Right atrium auricular region (tissue), 2 donors: ENCODE measurements around the gene MAN2A1. TPM values are rescaled to one million over a fixed set of nuclear protein-coding genes. Genes with fewer than 3 reads are reported as not detected.

Source experiments
- DNase-seq: peaks from one replicate; pipeline ENCODE4 v3.0.0-alpha.2; 2019; ENCODE audit warnings: low spot score
- H3K27ac ChIP-seq, 2 donors: fragments of 200-600 bp; sonication (generic); 1 replicate in 1 of 2; 2 replicates in 1 of 2; pipeline ENCODE4 v1.5.1; 2016 to 2019
- H3K27me3 ChIP-seq, 2 donors: fragments of 200-600 bp; sonication (generic); one replicate each; pipeline versions ENCODE4 v1.5.1 to v1.6.0; 2017 to 2019
- H3K36me3 ChIP-seq: fragments of 200-600 bp; sonication (generic); one replicate; pipeline ENCODE4 v1.5.1; 2016
- H3K4me1 ChIP-seq, 2 donors: fragments of 200-600 bp; sonication (generic); one replicate each; pipeline versions ENCODE4 v1.5.1 to v1.6.0; 2017 to 2019
- H3K4me3 ChIP-seq, 2 donors: fragments of 200-600 bp; sonication (generic); 1 replicate in 1 of 2; 2 replicates in 1 of 2; pipeline ENCODE4 v1.5.1; 2017 to 2019; ENCODE audit warnings: mild to moderate bottlenecking in 1 of 2, moderate library complexity in 1 of 2
- H3K9me3 ChIP-seq, 2 donors: fragments of 200-600 bp; sonication (generic); one replicate each; pipeline ENCODE4 v1.5.1; 2019
- CTCF ChIP-seq, 2 donors: fragments of 200-600 bp; sonication (generic); IDR thresholded peaks; one replicate each; pipeline ENCODE4 v1.5.1; 2019; ENCODE audit warnings: antibody characterized with exemption in 2 of 2
- total RNA-seq, 2 donors: library from RNA; depleted of rRNA; stranded (reverse); fragments of >200 nt; gene quantifications; one replicate each; pipeline ENCODE4 v1.1.0, GENCODE V29; 2016

The MAN2A1 gene
- total RNA-seq, 2 donors from 2014 or later: 10.0 to 10.4 TPM

GRCh38 chr5:109849478-109850088, 159.9 kb downstream of the MAN2A1 start:
- DNase-seq: no peak
- TF ChIP-seq CTCF (IDR thresholded peaks at IDR 0.05): no peak
- no peak overlapping the region for H3K4me3 ChIP-seq
- H3K36me3 ChIP-seq: peaks cover 18% of the 10 kb centered on the region
- H3K9me3 ChIP-seq: peaks cover 0 to 7% of the 10 kb centered on the region in 2 donors
- no peaks in the 10 kb centered on the region for H3K4me1 ChIP-seq
- no peak overlapping the region for H3K27ac ChIP-seq
- no peaks in the 10 kb centered on the region for H3K27me3 ChIP-seq

DNA sequence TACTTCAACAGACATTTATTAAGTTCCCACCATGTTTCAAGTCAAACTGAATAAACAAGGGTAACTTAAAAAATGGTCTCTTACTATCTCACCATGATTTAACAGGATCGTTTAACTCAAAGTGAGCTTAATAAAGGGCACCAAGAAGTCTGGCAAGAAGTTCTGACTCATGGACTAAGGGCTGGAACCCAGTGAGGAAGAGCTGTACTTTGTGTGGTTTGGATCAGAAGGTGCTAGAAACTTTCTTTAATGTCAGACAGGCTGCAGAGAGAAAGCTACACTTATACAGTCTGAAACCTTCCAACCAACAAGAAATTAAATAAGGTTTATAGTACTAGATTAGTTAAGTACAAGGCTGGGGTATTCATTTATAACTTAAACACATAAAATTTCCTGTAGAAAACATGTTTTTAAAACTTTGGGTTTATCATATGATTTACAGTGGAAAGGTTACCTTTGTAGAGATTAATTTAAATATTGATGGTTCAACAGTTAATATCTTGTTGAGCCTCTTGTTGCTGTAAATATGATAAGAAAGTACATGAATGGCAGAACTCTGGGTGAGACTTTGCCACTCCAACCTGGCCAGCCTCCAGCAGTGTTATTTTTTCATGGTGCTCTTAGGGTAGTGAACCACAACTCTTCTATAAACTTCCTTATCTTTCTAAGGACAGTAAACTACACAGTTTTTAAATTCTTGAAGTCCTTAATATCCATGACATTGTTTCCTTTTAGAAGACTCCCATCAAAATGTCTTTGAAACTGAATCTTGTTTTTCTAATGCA, 162.8 kb downstream of the MAN2A1 start:
- Histone ChIP-seq H3K9me3 (peaks cover 0 to 7% of the 10 kb centered on the region in 2 donors), H3K27me3 (no peaks in the 10 kb centered on the region), H3K27ac (no peak overlapping the region), H3K4me3 (no peak overlapping the region), H3K36me3 (peaks cover 24% of the 10 kb centered on the region), H3K4me1 (no peaks in the 10 kb centered on the region)
- no peak for DNase-seq
- TF ChIP-seq CTCF (IDR thresholded peaks at IDR 0.05): no peak

DNA sequence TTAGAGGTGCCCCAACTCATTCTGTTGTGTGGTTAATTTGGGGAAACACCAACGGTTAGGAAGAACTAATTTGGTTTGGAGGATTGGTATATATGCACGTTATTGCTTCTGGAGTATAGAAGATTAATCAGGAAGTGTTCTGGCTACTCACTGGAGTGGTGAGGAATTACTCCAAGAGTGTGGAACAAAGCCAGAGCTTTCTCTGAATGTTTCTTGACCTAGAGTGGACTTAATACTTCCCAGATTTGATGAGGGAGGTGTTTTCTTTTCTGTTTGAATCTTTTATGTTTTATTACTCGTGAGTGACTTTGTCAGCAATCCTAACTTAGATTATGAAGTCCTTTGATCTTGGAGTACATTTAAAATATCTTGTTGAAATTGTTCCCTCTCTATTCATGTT, 163.7 kb downstream of the MAN2A1 start:
- Histone ChIP-seq H3K27me3 (no peaks in the 10 kb centered on the region), H3K36me3 (peaks cover 30% of the 10 kb centered on the region), H3K4me3 (no peak overlapping the region), H3K9me3 (peaks cover 0 to 7% of the 10 kb centered on the region in 2 donors), H3K4me1 (no peaks in the 10 kb centered on the region), H3K27ac (no peak overlapping the region)
- TF ChIP-seq CTCF (IDR thresholded peaks at IDR 0.05): no peak
- DNase-seq: no peak

GRCh38 chr5:109855056-109855455, 165.3 kb downstream of the MAN2A1 start:
- no peak for TF ChIP-seq CTCF (IDR thresholded peaks at IDR 0.05)

DNA sequence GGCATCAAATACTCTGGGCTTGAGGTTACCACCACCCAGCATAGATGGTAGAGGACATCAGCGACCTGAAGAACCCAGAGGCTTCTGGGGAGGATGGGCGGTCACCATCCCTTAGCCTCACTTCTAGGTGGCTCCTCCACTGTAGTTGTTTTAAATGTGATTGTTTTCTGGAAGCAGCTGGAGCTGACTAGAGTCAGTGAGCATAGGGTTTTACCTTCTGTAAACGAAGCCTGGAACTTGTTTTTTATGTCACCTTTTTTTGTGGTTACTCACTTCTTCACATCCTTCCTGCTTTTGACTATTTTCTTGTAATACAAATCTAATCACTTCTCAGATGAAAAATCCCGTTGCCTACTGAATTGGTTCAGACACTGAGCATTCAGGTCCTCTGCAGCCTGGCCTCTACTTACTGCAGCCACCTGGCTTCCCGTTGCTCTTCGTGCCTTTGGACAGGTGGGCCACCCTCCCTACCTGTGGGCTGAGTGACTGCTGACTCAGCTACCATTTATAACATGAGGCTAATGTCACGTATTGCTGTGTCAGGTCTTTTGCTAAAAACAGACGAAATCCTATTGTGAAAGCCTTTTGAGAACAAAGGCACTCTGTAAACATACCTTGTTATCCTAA, 167.8 kb downstream of the MAN2A1 start:
- Histone ChIP-seq H3K27me3 (no peaks in the 10 kb centered on the region), H3K4me1 (no peaks in the 10 kb centered on the region), H3K36me3 (peaks cover 29% of the 10 kb centered on the region), H3K9me3 (no peaks in the 10 kb centered on the region), H3K27ac (no peak overlapping the region), H3K4me3 (no peak overlapping the region)
- no peak for DNase-seq
- no peak for TF ChIP-seq CTCF (IDR thresholded peaks at IDR 0.05)

More at GRCh38 chr5:109855056-109855455, 165.3 kb downstream of the MAN2A1 start:
- Histone ChIP-seq H3K27ac (no peak overlapping the region), H3K4me3 (no peak overlapping the region), H3K36me3 (peaks cover 35% of the 10 kb centered on the region), H3K9me3 (peaks cover 0 to 7% of the 10 kb centered on the region in 2 donors), H3K4me1 (no peaks in the 10 kb centered on the region), H3K27me3 (no peaks in the 10 kb centered on the region)
- no peak for DNase-seq
